IMR-90 (cell line): ENCODE results near the gene ANGPTL5. TPM values are rescaled to one million over a fixed set of nuclear protein-coding genes. Genes with fewer than 3 reads are reported as not detected.

Experiments used
- ATAC-seq: fragments of 200-7000 bp; cut with Tn5 transposase; 2 replicates; pipeline ENCODE4 v1.9.1; 2020; ENCODE audit warnings: low read depth, mild to moderate bottlenecking, moderate library complexity
- BruUV-seq: library from RNA; stranded (reverse); fragments of 400-500 nt; replicated peaks from 2 replicates; lab custom pipeline; 2021; lab: Mats Ljungman, UMichigan
- CTCF ChIA-PET: fragments of 300-600 bp; formaldehyde crosslinking; extraction: SDS; loops from one replicate; lab custom pipeline; 2021; ENCODE audit warnings: antibody characterized with exemption; lab: Yijun Ruan, JAX
- POLR2A ChIA-PET: fragments of 300-600 bp; sonication (Branson Sonifier 250); formaldehyde crosslinking; loops from one replicate; lab custom pipeline; 2022; ENCODE audit warnings: antibody characterized with exemption; ENCODE audit not compliant: unreplicated experiment; lab: Charles Lee
- DNase-seq: peaks from one replicate; pipeline ENCODE4 v3.0.0; 2013
- H2AFZ ChIP-seq: replicated peaks from 2 replicates; pipeline ENCODE3; 2013; ENCODE audit warnings: low read length, mild to moderate bottlenecking; ENCODE audit not compliant: poor library complexity
- H2AK5ac ChIP-seq: 2 replicates; pipeline ENCODE4 v1.6.1; 2013; ENCODE audit warnings: low read depth, low read length, inconsistent platforms
- H2AK9ac ChIP-seq: replicated peaks from 2 replicates; pipeline ENCODE3; 2013; ENCODE audit warnings: mild to moderate bottlenecking, low read depth, low read length, moderate library complexity; ENCODE audit not compliant: poor library complexity
- H2BK120ac ChIP-seq: 2 replicates; pipeline ENCODE4 v1.6.1; 2013; ENCODE audit warnings: low read depth, low read length, inconsistent platforms
- H2BK15ac ChIP-seq: 3 replicates; pipeline ENCODE4 v1.6.1; 2013; ENCODE audit warnings: low read depth, low read length, inconsistent platforms
- H2BK20ac ChIP-seq: 2 replicates; pipeline ENCODE4 v1.6.1; 2013; ENCODE audit warnings: low read depth, mild to moderate bottlenecking, inconsistent platforms, low read length, moderate library complexity
- H2BK5ac ChIP-seq: 2 replicates; pipeline ENCODE4 v1.6.1; 2013; ENCODE audit warnings: mild to moderate bottlenecking, low read depth, low read length, inconsistent platforms; ENCODE audit not compliant: poor library complexity, severe bottlenecking
- H3K14ac ChIP-seq: replicated peaks from 2 replicates; pipeline ENCODE4 v1.6.1; 2013; ENCODE audit warnings: low read depth, low read length, inconsistent platforms
- H3K18ac ChIP-seq: 2 replicates; pipeline ENCODE4 v1.6.1; 2013; ENCODE audit warnings: low read depth, low read length, control low read depth
- H3K23ac ChIP-seq: 2 replicates; pipeline ENCODE4 v1.6.1; 2013; ENCODE audit warnings: low read depth, low read length, inconsistent platforms
- H3K27ac ChIP-seq: 2 replicates; pipeline ENCODE4 v1.5.1; 2013; ENCODE audit warnings: mild to moderate bottlenecking, control low read depth, low read length; ENCODE audit not compliant: insufficient read depth
- H3K27me3 ChIP-seq: 2 replicates; pipeline ENCODE4 v1.6.1; 2013; ENCODE audit warnings: low read length; ENCODE audit not compliant: control insufficient read depth, insufficient read depth
- H3K36me3 ChIP-seq: 2 replicates; pipeline ENCODE4 v1.6.1; 2013; ENCODE audit warnings: low read length, mixed read lengths; ENCODE audit not compliant: control insufficient read depth, insufficient read depth
- H3K4ac ChIP-seq: 2 replicates; pipeline ENCODE4 v1.6.1; 2013; ENCODE audit warnings: low read depth, low read length, inconsistent platforms
- H3K4me1 ChIP-seq: 2 replicates; pipeline ENCODE4 v1.6.1; 2013; ENCODE audit warnings: low read length, mixed read lengths; ENCODE audit not compliant: control insufficient read depth, insufficient read depth
- H3K4me2 ChIP-seq: 2 replicates; pipeline ENCODE4 v1.6.1; 2013; ENCODE audit warnings: low read depth, mild to moderate bottlenecking, control low read depth, low read length, moderate library complexity
- H3K4me3 ChIP-seq: 2 replicates; pipeline ENCODE4 v1.5.1; 2013; ENCODE audit warnings: low read depth, mild to moderate bottlenecking, control low read depth, low read length, moderate library complexity; ENCODE audit not compliant: insufficient read depth
- H3K56ac ChIP-seq: 2 replicates; pipeline ENCODE4 v1.6.1; 2013; ENCODE audit warnings: low read length, inconsistent platforms; ENCODE audit not compliant: insufficient read depth; ENCODE audit errors: extremely low read depth
- H3K79me1 ChIP-seq, 2 experiments: 2 replicates each; pipeline ENCODE4 v1.6.1; 2013; ENCODE audit warnings: low read length in 2 of 2, inconsistent platforms in 1 of 2, low read depth in 1 of 2
- H3K9ac ChIP-seq: 2 replicates; pipeline ENCODE4 v1.6.1; 2013; ENCODE audit warnings: low read depth, low read length, control low read depth
- H3K9me1 ChIP-seq: 2 replicates; pipeline ENCODE4 v1.6.1; 2013; ENCODE audit warnings: low read length, inconsistent platforms; ENCODE audit not compliant: insufficient read depth
- H3K9me3 ChIP-seq: 2 replicates; pipeline ENCODE4 v1.6.1; 2013; ENCODE audit warnings: low read length; ENCODE audit not compliant: control insufficient read depth, insufficient read depth
- H4K20me1 ChIP-seq: 2 replicates; pipeline ENCODE4 v1.6.1; 2013; ENCODE audit warnings: low read length, inconsistent platforms; ENCODE audit not compliant: insufficient read depth
- H4K5ac ChIP-seq: 2 replicates; pipeline ENCODE4 v1.6.1; 2013; ENCODE audit warnings: mild to moderate bottlenecking, low read depth, low read length, control low read depth
- H4K8ac ChIP-seq, 2 experiments: 2 replicates each; pipeline ENCODE4 v1.6.1; 2013; ENCODE audit warnings: low read depth in 2 of 2, low read length in 2 of 2, control low read depth in 1 of 2, inconsistent platforms in 1 of 2
- H4K91ac ChIP-seq: 2 replicates; pipeline ENCODE4 v1.6.1; 2013; ENCODE audit warnings: low read depth, low read length, inconsistent platforms; ENCODE audit not compliant: insufficient read depth
- CEBPB ChIP-seq: IDR thresholded peaks from 2 replicates; pipeline ENCODE4 v1.6.1; 2012; ENCODE audit warnings: low read depth, low read length, improper control_type of control experiment
- ELK1 ChIP-seq: fragments of 150-350 bp; IDR thresholded peaks from 2 replicates; pipeline ENCODE4 v1.6.1; 2016; ENCODE audit warnings: low read depth, mild to moderate bottlenecking, low read length, moderate library complexity, borderline replicate concordance
- WGBS, 2 experiments: methylation state at CpG; one replicate each; pipeline versions ENCODE4 v1.1.5 to v1.1.7; 2013; ENCODE audit warnings: missing lambda C conversion rate in 2 of 2; ENCODE audit not compliant: insufficient read length in 1 of 2; ENCODE audit errors: extremely low coverage in 2 of 2; 5-methylcytosine and 5-hydroxymethylcytosine counted together
- dilution Hi-C: fragments of 300-500 bp; cut with HindIII; formaldehyde crosslinking; loops from one replicate; pipeline ENCODE4 v1.14.3; 2018; ENCODE audit warnings: low sequenced_read_pairs; ENCODE audit not compliant: unreplicated experiment
- in situ Hi-C: fragments of 300-500 bp; cut with MboI; formaldehyde crosslinking; loops from 3 replicates; pipeline ENCODE4 v1.14.3; 2019; ENCODE audit warnings: low sequenced_read_pairs, inconsistent platforms, mixed read lengths
- intact Hi-C: fragments of 100-400 bp; cut with micrococcal nuclease; formaldehyde crosslinking; loops from 2 replicates; pipeline ENCODE4 v1.10.0; 2022
- polyA plus RNA-seq, 3 experiments: library from polyadenylated mRNA; depleted of rRNA; stranded (reverse); fragments of >200 nt; gene quantifications; 2 replicates each; pipeline ENCODE4 v1.2.3, GENCODE V29; 2012; ENCODE audit warnings: low replicate concordance in 1 of 3
- total RNA-seq: library from RNA; depleted of rRNA; stranded (reverse); fragments of >200 nt; gene quantifications from 2 replicates; pipeline ENCODE4 v1.2.3, GENCODE V29; 2012
- TF ChIP-seq, protein P1 (sequence below): fragments of 150-350 bp; IDR thresholded peaks from 2 replicates; pipeline ENCODE4 v1.6.1; 2017; ENCODE audit warnings: mild to moderate bottlenecking, antibody characterized with exemption, low read length, low read depth

The ANGPTL5 gene
- total and polyA plus RNA-seq, 2 of the 4 experiments (the other 2 are of a cell fraction), result not detected

- Histone ChIP-seq H2BK20ac (no peak overlapping the region), H3K18ac (no peak overlapping the region), H4K8ac (no peak overlapping the region), H2BK120ac (no peak overlapping the region), H2AFZ (no peak overlapping the region), H4K91ac (no peak overlapping the region), H3K4me1 (no peaks in the 10 kb centered on the region), H3K9me3 (no peaks in the 10 kb centered on the region), H3K27ac (no peak overlapping the region), H3K56ac (no peak overlapping the region), H3K4me2 (no peak overlapping the region), H2BK15ac (no peak overlapping the region), H4K20me1 (no peaks in the 10 kb centered on the region), H3K36me3 (no peaks in the 10 kb centered on the region), H3K23ac (no peak overlapping the region), H4K5ac (no peak overlapping the region), H2AK9ac (no peak overlapping the region), H2BK5ac (no peak overlapping the region), H3K4me3 (no peak overlapping the region), H3K27me3 (no peaks in the 10 kb centered on the region), H3K9ac (no peak overlapping the region), H3K9me1 (no peaks in the 10 kb centered on the region), H3K4ac (no peak overlapping the region), H3K79me1 (no peaks in the 10 kb centered on the region), H3K14ac (no peak overlapping the region), H2AK5ac (no peak overlapping the region)
- no peak for ATAC-seq
- DNase-seq, result no peak
- BruUV-seq, result no TSS peak
- ChIA-PET CTCF (no interaction called here), POLR2A (no interaction called here)
- WGBS, 2 experiments, result no CpG with 5 or more reads among the region's 1 CpG
- in situ Hi-C loops, result no loop called here
- TF ChIP-seq, protein P1, sequence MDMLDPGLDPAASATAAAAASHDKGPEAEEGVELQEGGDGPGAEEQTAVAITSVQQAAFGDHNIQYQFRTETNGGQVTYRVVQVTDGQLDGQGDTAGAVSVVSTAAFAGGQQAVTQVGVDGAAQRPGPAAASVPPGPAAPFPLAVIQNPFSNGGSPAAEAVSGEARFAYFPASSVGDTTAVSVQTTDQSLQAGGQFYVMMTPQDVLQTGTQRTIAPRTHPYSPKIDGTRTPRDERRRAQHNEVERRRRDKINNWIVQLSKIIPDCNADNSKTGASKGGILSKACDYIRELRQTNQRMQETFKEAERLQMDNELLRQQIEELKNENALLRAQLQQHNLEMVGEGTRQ, result no peak
- TF ChIP-seq ELK1, result no peak
- 0 out of 2 replicates have a peak, but pooled peaks have one; percentile 13 for TF ChIP-seq CEBPB
- dilution Hi-C loops, result no loop called here
- intact Hi-C loops, result no loop called here
These were observed 43.9 kb upstream of the ANGPTL5 start for GRCh38 chr11:101960231-101960630.
